DOHH2 (cell line): ENCODE data around the gene ACTMAP.

Experiments used
- H3F3A ChIP-seq: fragments of 200-600 bp; sonication (generic), shearing (Covaris generic); 2 replicates; pipeline ENCODE4 v1.6.0; 2016; ENCODE audit warnings: antibody characterized with exemption, mild to moderate bottlenecking; ENCODE audit not compliant: control insufficient read depth, insufficient read depth
- H3K27ac ChIP-seq: fragments of 200-600 bp; sonication (generic); 2 replicates; pipeline ENCODE4 v1.5.1; 2014; ENCODE audit warnings: low read depth, mild to moderate bottlenecking, low read length, moderate library complexity
- H3K27me3 ChIP-seq: fragments of 200-600 bp; sonication (generic); 2 replicates; pipeline ENCODE4 v1.6.1; 2014; ENCODE audit warnings: mild to moderate bottlenecking, low read length, mixed read lengths; ENCODE audit not compliant: control insufficient read depth
- H3K36me3 ChIP-seq: fragments of 200-600 bp; sonication (generic); 2 replicates; pipeline ENCODE4 v1.6.1; 2014; ENCODE audit warnings: mild to moderate bottlenecking, low read length, moderate library complexity, mixed read lengths; ENCODE audit not compliant: control insufficient read depth
- H3K4me1 ChIP-seq: fragments of 200-600 bp; sonication (generic); 2 replicates; pipeline ENCODE4 v1.6.1; 2014; ENCODE audit warnings: mild to moderate bottlenecking, low read length, mixed read lengths; ENCODE audit not compliant: control insufficient read depth
- H3K4me2 ChIP-seq: fragments of 200-600 bp; sonication (generic); 2 replicates; pipeline ENCODE4 v1.6.0; 2014; ENCODE audit warnings: mild to moderate bottlenecking, low read length, moderate library complexity
- H3K4me3 ChIP-seq: fragments of 200-600 bp; sonication (generic); 2 replicates; pipeline ENCODE4 v1.5.1; 2014; ENCODE audit warnings: mild to moderate bottlenecking, low read length, mixed read lengths
- H3K79me2 ChIP-seq: fragments of 200-600 bp; sonication (generic); 2 replicates; pipeline ENCODE4 v1.6.1; 2014; ENCODE audit warnings: mild to moderate bottlenecking, low read length, mixed read lengths; ENCODE audit not compliant: control insufficient read depth
- H3K9me2 ChIP-seq: fragments of 200-600 bp; sonication (generic); replicated peaks from 2 replicates; pipeline ENCODE4 v1.6.1; 2014; ENCODE audit warnings: mild to moderate bottlenecking, low read length, mixed read lengths; ENCODE audit not compliant: control insufficient read depth
- H3K9me3 ChIP-seq: fragments of 200-600 bp; sonication (generic); 2 replicates; pipeline ENCODE4 v1.6.1; 2014; ENCODE audit warnings: antibody characterized with exemption, low read length, mixed read lengths; ENCODE audit not compliant: control insufficient read depth, insufficient read depth
- H4K20me1 ChIP-seq: fragments of 200-600 bp; sonication (generic); 2 replicates; pipeline ENCODE4 v1.6.0; 2014; ENCODE audit warnings: low read depth, mild to moderate bottlenecking, antibody characterized with exemption, low read length, moderate library complexity; ENCODE audit not compliant: control insufficient read depth, insufficient read depth
- EZH2phosphoT487 ChIP-seq: fragments of 200-600 bp; sonication (generic); IDR thresholded peaks from 2 replicates; pipeline ENCODE4 v1.6.1; 2017; ENCODE audit warnings: borderline replicate concordance, mild to moderate bottlenecking, antibody characterized with exemption, low read length, moderate library complexity, mixed read lengths
- TF ChIP-seq, protein P1 (sequence below): fragments of 200-600 bp; sonication (generic); IDR thresholded peaks from one replicate; pipeline ENCODE4 v1.5.1; 2014; ENCODE audit warnings: antibody characterized with exemption, mild to moderate bottlenecking, low read depth, low read length; ENCODE audit not compliant: poor library complexity, severe bottlenecking

Gene ACTMAP, protein sequence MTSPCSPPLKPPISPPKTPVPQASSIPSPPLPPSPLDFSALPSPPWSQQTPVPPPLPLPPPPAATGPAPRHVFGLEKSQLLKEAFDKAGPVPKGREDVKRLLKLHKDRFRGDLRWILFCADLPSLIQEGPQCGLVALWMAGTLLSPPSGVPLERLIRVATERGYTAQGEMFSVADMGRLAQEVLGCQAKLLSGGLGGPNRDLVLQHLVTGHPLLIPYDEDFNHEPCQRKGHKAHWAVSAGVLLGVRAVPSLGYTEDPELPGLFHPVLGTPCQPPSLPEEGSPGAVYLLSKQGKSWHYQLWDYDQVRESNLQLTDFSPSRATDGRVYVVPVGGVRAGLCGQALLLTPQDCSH

GRCh38 chr19:40750058-40750873 lies at the start of gene ACTMAP:
TSS of gene ACTMAP (minus strand) at chr19:40750477. CDS start at chr19:40749803, 674 bp downstream.
- H3K9me2 ChIP-seq, result no peaks in the 10 kb centered on the region
- H3K4me3 ChIP-seq, result peak within 1 kb of the TSS; percentile 96
- no peak for TF ChIP-seq EZH2phosphoT487
- TF ChIP-seq, protein P1, sequence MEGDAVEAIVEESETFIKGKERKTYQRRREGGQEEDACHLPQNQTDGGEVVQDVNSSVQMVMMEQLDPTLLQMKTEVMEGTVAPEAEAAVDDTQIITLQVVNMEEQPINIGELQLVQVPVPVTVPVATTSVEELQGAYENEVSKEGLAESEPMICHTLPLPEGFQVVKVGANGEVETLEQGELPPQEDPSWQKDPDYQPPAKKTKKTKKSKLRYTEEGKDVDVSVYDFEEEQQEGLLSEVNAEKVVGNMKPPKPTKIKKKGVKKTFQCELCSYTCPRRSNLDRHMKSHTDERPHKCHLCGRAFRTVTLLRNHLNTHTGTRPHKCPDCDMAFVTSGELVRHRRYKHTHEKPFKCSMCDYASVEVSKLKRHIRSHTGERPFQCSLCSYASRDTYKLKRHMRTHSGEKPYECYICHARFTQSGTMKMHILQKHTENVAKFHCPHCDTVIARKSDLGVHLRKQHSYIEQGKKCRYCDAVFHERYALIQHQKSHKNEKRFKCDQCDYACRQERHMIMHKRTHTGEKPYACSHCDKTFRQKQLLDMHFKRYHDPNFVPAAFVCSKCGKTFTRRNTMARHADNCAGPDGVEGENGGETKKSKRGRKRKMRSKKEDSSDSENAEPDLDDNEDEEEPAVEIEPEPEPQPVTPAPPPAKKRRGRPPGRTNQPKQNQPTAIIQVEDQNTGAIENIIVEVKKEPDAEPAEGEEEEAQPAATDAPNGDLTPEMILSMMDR, result no peak
- peaks cover 46% of the 10 kb centered on the region for H3K4me1 ChIP-seq
- H3K27ac ChIP-seq, result peak within 1 kb of the TSS; percentile 81
- H3K4me2 ChIP-seq, result peak within 1 kb of the TSS; percentile 93
- H3K9me3 ChIP-seq, result no peaks in the 10 kb centered on the region
- no peaks in the 10 kb centered on the region for H3F3A ChIP-seq
- peaks cover 17% of the 10 kb centered on the region for H4K20me1 ChIP-seq
- H3K36me3 ChIP-seq, result peaks cover 46% of the 10 kb centered on the region
- H3K79me2 ChIP-seq, result peaks cover 67% of the 10 kb centered on the region
- no peaks in the 10 kb centered on the region for H3K27me3 ChIP-seq

DNA sequence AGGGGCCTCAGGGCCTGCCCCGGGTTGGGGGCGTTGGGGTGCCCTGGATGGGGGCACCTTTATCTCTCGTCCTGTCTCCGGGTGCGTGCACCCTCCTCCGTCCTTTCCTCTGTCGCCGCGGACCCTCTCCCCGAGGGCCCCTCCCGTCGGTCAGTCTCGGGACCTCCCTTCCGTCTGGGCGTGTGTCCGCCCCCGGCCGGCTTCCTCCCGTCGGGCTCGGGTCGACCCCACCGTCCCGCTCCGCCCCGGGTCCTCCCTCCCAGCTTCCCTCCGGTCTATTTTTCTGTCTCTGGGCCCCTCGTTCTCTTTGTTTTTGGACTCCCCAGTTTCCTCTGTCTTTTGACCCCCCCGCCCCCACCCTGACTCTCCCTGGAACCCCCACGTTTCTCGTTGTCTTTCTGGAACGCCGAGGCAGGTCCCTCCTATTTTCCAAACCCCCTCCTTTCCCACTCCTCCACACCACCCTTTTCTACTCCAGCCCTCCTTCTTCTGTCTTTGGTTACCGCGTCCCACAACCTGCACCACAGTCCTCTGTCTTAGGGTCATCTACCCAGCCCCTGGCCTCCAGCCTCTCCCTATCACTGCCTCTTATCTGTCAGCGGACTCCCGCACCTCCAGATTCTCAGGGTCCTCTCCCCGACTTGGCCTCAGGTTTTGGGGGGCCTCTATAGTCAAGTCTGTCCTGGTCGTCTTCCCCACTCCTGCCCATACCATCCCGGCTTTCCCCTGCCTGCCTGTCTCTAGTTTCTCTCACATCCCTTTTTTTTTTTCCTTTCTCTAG lies 49.5 kb upstream of the ACTMAP start:
- Histone ChIP-seq H3K36me3 (peaks cover 48% of the 10 kb centered on the region), H3K4me2 (peak overlapping the region; percentile 84), H3F3A (peaks cover 6% of the 10 kb centered on the region), H3K4me1 (peaks cover 62% of the 10 kb centered on the region), H3K4me3 (peak overlapping the region; percentile 93), H3K79me2 (peaks cover 56% of the 10 kb centered on the region), H3K27me3 (no peaks in the 10 kb centered on the region), H3K9me3 (no peaks in the 10 kb centered on the region), H3K9me2 (no peaks in the 10 kb centered on the region), H3K27ac (peak overlapping the region; percentile 75), H4K20me1 (peaks cover 30% of the 10 kb centered on the region)
- TF ChIP-seq, protein P1, result no peak
- TF ChIP-seq EZH2phosphoT487, result no peak

- H3K36me3 ChIP-seq, result peaks cover 40% of the 10 kb centered on the region
- peak within 1 kb of the TSS; percentile 93 for H3K4me3 ChIP-seq
- peaks cover 54% of the 10 kb centered on the region for H3K4me1 ChIP-seq
- H3K27me3 ChIP-seq, result no peaks in the 10 kb centered on the region
- peaks cover 48% of the 10 kb centered on the region for H3K79me2 ChIP-seq
- peak within 1 kb of the TSS; percentile 86 for H3K4me2 ChIP-seq
- no peak for TF ChIP-seq EZH2phosphoT487
- TF ChIP-seq, protein P1, result no peak
- peaks cover 2% of the 10 kb centered on the region; the same call in 1 of the 2 replicates for H3F3A ChIP-seq
- no peaks in the 10 kb centered on the region for H3K9me2 ChIP-seq
- no peaks in the 10 kb centered on the region for H3K9me3 ChIP-seq
- H3K27ac ChIP-seq, result peak within 1 kb of the TSS; percentile 79
- H4K20me1 ChIP-seq, result peaks cover 28% of the 10 kb centered on the region
Observed at GRCh38 chr19:40798683-40799557, 48.6 kb upstream of the ACTMAP start, which contains the start of gene EGLN2. TSS of gene EGLN2 (plus strand) at chr19:40799191. CDS start at chr19:40800573, 1,382 bp downstream.
